RPMI7951 (cell line): ENCODE data around the gene TAF11L3. TPM values are rescaled to one million over a fixed set of nuclear protein-coding genes. Genes with fewer than 3 reads are reported as not detected.
"Not testable (repeated sequence)": the region's sequence is repeated elsewhere in the genome, so short reads cannot be mapped to it uniquely, and the experiment has no call there.

ENCODE experiments used
- DNase-seq: peaks from one replicate; pipeline ENCODE4 v3.0.0-alpha.2; 2012; ENCODE audit warnings: low read depth
- total RNA-seq: library from RNA; depleted of rRNA; stranded (reverse); fragments of >200 nt; shearing (Covaris generic); gene quantifications from 2 replicates; pipeline ENCODE4 v1.2.3, GENCODE V29; 2014; rRNA removed

The TAF11L3 gene
- total RNA-seq = not detected in 2 replicates

DNA sequence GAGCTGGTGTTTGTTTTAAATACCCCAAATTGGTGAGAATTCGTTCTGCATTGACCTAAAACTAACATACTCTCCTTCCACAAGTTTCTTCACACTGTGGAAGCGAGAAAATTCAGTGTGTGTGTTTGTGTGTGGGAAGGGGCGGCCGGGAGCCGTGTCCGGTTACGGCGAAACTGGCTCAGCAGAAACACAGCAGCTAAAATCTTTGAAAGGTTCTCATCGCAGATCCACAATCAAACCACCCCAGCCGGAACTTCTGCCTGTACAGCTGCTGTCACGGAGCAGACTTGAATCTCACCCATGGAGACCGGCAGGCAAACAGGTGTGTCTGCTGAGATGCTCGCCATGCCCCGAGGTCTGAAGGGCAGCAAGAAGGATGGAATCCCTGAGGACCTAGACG lies at the start of gene TAF11L3:
TSS of gene TAF11L3 (plus strand) at position 301 of the 400 bp plus-strand sequence.
- DNase-seq = not testable (repeated sequence)

DNA sequence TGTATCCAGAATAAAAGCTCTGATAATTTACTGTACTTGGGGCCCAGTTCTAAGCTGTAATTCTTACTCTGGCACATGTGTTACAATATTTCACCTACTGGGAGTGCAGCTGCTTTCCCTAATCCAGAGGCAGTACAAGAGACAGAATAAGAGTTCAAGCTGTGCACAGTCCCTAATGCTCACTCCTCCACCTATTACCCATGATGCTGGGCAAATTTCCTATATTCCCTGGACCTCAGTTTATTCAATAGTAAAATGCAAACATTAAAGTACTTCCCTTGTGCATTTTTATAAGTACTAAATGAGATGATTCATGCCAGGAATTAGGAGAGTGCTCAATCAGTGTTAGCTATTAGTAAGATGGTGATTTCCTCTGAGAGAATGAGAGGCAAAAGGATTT lies 48.1 kb upstream of the TAF11L3 start:
- DNase-seq = no peak

DNA sequence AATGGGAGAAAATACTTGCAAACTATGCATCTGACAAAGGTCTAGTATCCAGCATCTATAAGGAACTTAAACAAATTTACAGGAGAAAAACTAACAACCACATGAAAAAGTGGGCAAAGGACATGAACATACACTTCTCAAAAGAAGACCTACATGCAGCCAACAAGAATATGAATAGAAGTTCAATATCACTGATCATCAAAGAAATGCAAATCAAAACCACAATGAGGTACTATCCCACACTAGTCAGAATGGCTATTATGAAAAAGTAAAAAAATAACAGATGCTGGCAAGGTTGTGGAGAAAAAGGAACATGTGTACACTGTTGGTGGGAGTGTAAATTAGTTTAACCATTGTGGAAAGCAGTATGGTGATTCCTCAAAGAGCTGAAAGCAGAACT lies 43.1 kb upstream of the TAF11L3 start:
- DNase-seq = not testable (repeated sequence)

DNA sequence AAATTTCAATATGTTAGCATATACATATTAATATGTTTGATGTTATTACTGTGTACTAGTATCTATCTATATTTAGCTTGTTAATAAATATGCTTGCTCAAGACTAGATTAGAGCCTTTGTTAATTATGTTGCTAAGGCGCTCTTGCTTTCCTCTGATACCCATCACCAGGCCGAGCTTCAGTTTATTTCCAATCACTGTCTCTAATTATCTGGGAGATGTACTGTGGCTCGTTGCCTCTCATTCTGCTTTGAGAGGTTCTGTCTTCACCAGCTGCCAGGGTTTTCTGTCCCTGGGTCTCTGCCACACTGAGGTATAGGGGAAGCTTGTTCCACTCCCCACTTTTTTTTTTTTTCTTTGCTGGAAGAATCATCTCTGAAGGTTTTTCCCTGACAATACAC lies 41.1 kb upstream of the TAF11L3 start:
- no peak for DNase-seq

DNA sequence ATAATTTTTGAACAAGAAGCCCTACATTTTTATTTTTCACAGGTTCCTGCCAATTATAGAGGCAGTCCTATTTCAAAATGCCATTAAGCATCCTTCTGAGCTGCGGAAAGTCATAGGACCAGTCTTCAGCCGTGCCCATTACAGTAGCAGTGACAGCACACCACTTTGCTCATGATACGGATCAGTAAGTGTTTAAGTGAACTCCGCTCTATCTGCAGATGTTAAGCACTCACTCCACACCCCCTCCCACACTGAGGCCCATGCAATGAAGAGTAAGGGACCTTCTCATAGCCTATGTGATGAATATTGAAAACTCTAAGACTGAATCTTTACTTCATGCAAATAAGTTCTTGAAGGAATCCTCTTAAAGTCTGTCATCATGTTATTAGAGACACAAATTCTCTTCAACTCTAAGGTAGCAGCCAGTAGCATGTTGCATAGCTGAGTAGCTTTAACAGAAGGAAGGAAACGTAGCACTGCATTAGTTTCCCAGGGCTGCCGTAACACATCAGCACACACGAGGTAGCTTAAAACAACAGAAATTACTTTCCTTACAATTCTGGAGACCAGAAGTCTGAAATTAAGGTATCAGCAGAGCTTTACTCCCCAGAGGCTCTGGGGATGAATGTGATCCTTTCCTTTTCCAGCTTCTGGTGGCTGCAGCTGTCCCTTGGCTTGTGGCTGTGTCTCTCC lies 40.4 kb upstream of the TAF11L3 start:
- DNase-seq = no peak

DNA sequence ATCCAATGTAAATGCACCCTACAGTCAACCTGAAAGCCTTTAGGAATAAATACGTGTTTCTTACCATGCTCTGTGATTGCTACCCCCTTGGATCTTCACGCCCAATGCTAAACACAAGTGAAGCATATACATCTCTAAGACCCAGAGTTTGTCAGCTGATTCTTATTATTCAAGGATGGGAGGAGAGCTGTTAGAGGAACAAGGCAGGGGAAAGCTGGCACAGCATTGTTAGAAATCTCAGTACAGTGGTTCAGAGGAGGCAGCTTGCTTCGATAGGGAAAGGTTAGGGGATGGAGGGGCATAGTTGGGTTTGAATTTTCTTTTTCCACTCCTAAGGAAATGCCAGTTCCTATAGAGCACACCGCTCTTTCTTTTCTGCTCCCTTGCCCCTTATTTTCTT lies 36.8 kb upstream of the TAF11L3 start:
- DNase-seq = no peak

DNA sequence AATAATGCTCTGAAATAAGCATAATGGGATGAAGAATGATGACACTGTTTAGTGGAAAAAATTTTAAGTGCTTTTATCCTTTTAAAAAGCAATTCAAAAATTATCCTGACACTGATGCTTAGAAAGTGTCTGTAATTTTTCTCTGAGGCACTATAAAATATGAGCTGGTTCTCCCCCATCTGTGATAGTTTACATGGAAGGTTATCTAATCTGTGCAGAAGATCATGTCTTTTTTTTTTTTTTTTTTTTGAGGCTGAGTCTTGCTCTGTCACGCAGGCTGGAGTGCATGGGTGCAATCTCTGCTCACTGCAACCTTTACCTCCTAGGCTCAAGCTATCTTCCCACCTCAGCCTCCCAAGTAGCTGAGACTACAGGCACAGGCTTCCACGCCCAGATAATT lies 35.4 kb upstream of the TAF11L3 start:
- DNase-seq = no peak

DNA sequence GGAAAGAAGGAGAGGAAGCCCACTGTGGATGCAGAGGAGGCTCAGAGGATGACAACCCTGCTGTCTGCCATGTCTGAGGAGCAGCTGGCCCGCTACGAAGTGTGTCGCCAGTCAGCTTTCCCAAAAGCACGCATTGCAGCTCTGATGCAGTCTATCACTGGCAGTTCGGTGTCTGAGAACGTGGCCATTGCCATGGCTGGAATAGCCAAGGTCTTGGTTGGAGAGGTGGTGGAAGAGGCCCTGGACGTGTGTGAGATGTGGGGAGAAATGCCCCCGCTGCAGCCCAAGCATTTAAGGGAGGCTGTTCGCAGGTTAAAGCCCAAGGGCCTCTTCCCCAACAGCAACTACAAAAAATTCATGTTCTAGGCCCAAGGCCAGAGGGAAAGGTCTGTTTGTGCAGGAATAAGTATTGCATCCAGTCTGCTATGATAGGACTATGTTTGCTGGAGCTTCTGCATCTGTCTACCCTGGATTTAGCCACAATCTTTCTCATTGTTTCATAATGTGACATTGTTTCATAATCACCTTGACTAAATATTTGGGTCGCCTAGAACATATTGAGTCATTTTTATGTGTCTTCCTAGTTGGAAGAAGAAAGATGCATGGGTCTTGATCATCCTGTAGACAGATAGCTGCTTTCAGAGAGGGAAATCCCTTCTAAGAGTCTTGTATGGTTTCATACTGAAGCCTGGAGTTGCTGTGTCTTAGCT lies 31.5 kb upstream of the TAF11L3 start:
- not testable (repeated sequence) for DNase-seq

DNA sequence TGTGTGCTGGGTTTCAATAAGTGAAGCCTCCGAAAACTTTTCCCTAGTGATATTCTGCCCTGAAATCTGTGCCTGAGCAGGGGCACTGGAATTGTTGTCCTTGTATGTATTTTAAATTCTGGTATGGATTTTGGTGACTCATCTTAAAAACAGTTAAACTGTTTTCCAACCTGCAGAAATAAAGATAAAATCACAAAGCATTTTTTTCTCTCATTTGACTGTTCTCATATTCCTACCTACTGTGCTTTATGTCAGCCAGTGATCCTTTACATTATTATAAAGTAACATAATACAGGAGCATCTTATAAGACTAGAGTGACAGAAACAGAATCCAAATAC lies 31.0 kb upstream of the TAF11L3 start:
- DNase-seq = no peak

DNA sequence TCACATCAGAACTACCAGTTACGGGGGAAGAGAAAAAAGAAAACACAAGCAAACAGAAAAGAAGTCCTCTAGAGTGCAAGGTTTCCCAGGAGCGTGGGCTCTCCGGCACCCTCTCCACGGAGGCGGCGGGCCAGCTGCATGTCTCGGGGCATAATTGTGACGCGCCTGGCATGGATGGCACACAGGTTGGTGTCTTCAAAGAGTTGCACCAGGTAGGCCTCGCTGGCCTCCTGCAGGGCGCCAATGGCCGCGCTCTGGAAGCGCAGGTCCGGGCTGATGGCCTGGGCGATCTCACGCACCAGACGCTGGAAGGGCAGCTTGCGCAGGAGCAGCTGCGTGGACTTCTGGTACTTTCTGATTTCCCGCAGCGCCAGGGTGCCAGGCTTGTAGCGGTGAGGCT lies 26.9 kb upstream of the TAF11L3 start:
- not testable (repeated sequence) for DNase-seq

DNA sequence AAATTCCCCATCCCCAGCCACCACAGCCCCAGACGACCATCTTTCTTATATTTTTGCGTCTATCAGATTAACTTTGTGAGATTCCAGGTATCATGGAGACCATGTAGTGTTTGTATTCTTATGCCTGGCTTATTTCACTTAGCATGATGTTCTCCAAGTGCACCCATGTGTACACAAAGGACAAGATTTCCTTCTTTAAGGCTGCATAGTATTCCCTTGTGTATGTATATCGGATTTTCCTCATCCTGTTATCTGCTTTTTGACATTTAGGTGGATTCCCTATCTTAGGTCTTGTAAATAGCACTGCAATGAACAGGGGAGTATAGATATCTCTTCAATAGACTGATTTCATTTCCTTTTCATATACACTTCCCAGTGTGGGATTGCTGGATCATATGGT lies 25.4 kb upstream of the TAF11L3 start:
- DNase-seq = no peak

DNA sequence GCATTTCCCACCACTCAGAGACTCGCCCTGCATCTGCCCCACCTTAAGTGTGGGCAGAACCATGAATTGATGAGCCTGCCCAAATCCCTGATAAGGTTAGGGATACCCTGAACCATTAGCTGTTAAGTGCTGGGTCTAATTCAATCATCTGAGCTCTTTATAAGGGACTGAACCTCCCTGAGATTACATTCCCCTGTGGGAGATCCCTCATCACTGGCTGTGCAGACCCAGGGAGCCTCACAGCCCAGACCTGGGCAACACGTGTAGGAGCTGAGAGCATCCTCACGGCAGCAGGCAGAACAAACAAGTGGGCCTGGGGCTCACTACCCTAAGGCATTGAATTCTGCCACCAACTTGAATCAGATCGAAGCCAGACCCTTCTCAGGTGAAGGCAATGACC lies 20.7 kb upstream of the TAF11L3 start:
- DNase-seq = no peak

DNA sequence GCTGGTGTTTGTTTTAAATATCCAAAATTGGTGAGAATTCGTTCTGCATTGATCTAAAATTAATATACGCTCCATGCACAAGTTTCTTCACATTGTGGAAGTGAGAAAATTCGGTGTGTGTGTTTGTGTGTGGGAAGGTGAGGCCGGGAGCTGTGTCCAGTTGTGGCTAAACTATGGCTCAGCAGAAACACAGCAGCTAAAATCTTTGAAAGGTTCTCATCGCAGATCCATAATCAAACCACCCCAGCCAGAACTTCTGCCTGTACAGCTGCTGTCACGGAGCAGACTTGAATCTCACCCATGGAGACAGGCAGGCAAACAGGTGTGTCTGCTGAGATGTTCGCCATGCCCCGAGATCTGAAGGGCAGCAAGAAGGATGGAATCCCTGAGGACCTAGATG lies 20.2 kb upstream of the TAF11L3 start, which contains the start of gene TAF11L2:
TSS of gene TAF11L2 (plus strand) at position 301 of the 400 bp plus-strand sequence.
- DNase-seq = not testable (repeated sequence)

DNA sequence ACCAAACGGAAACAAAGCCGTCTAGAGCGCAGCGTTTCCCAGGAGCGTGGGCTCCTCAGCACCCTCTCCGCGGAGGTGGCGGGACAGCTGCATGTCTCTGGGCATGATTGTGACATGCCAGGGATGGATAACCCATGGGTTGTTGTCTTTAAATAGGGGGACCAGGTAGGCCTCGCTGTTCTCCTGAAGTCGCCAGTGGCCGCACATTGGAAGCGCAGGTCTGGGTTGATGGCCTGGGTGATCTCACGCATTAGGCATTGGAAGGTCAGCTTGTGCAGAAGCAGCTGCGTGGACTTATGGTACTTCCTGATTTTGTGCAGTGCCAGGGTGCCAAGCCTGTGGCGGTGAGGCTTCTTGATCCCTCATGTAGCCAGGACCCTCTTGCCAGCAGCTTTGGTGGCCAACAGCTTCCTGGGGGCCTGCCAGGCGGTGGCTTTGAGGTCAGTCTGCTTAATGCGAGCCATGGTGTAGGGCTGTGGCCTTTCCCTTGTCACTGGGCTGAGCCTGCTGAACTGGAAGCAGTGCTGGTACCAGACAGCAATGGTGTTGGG lies 6.3 kb upstream of the TAF11L3 start:
- DNase-seq = no peak

DNA sequence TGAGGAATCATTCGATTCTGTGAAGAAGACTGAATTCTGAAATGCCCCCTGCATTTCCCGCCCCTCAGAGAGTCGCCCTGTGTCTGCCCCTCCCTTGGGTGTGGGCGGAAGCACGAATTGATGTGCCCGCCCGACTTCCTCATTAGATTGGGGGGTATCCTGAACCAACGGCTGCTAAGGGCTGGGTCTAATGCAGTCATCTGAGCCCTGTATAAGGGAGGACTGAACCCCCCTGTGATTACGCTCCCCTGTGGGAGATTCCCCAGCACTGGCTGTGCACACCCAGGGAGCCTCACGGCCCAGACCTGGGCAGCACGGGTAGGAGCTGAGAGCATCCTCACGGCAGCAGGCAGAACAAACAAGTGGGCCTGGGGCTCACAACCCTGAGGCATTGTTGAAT lies 641 bp upstream of the TAF11L3 start:
- not testable (repeated sequence) for DNase-seq

DNA sequence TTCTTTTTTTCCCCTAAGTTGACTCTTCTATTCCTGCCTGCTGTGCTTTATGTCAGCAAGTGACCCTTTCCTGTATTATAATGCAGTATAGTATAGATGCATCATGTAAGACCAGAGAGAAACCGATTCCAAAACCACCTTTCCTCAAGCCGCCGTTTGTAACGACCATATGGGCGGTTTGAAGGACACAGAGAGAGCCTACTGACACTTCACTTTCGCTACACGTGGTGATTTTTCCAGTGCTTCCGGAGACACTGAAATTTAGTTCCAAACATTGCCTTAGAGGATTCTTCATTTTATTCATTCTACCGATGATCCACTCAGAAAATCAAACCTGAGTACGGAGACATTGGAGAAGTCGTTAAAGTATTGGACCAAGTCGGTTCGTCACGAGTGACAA lies 1.3 kb downstream of the TAF11L3 start:
- not testable (repeated sequence) for DNase-seq

DNA sequence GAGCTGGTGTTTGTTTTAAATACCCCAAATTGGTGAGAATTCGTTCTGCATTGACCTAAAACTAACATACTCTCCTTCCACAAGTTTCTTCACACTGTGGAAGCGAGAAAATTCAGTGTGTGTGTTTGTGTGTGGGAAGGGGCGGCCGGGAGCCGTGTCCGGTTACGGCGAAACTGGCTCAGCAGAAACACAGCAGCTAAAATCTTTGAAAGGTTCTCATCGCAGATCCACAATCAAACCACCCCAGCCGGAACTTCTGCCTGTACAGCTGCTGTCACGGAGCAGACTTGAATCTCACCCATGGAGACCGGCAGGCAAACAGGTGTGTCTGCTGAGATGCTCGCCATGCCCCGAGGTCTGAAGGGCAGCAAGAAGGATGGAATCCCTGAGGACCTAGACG lies 3.3 kb downstream of the TAF11L3 start, which contains the start of gene TAF11L4:
TSS of gene TAF11L4 (plus strand) at position 301 of the 400 bp plus-strand sequence.
- not testable (repeated sequence) for DNase-seq

DNA sequence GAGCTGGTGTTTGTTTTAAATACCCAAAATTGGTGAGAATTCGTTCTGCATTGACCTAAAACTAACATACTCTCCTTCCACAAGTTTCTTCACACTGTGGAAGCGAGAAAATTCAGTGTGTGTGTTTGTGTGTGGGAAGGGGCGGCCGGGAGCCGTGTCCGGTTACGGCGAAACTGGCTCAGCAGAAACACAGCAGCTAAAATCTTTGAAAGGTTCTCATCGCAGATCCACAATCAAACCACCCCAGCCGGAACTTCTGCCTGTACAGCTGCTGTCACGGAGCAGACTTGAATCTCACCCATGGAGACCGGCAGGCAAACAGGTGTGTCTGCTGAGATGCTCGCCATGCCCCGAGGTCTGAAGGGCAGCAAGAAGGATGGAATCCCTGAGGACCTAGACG lies 6.8 kb downstream of the TAF11L3 start, which contains the start of gene TAF11L5:
TSS of gene TAF11L5 (plus strand) at position 301 of the 400 bp plus-strand sequence.
- DNase-seq = not testable (repeated sequence)

DNA sequence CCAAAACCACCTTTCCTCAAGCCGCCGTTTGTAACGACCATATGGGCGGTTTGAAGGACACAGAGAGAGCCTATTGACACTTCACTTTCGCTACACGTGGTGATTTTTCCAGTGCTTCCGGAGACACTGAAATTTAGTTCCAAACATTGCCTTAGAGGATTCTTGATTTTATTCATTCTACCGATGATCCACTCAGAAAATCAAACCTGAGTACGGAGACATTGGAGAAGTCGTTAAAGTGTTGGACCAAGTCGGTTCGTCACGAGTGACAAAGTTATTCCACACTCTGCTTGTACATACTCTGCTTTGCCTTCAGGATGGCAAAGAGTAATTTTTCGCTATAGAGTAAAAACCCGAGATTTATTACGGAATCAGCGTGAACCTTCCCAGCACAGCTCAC lies 8.3 kb downstream of the TAF11L3 start:
- DNase-seq = not testable (repeated sequence)

DNA sequence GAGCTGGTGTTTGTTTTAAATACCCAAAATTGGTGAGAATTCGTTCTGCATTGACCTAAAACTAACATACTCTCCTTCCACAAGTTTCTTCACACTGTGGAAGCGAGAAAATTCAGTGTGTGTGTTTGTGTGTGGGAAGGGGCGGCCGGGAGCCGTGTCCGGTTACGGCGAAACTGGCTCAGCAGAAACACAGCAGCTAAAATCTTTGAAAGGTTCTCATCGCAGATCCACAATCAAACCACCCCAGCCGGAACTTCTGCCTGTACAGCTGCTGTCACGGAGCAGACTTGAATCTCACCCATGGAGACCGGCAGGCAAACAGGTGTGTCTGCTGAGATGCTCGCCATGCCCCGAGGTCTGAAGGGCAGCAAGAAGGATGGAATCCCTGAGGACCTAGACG lies 10.2 kb downstream of the TAF11L3 start, which contains the start of gene TAF11L6:
TSS of gene TAF11L6 (plus strand) at position 301 of the 400 bp plus-strand sequence.
- DNase-seq = not testable (repeated sequence)
